Vagina (tissue), 2 donors: ENCODE data around the gene EMILIN1. TPM values are rescaled to one million over a fixed set of nuclear protein-coding genes. Genes with fewer than 3 reads are reported as not detected.

Experiments used
- DNase-seq, 2 donors: peaks; one replicate each; pipeline ENCODE4 v3.0.0-alpha.2; 2017; ENCODE audit errors: extremely low spot score in 2 of 2
- H3K27ac ChIP-seq: fragments of 200-600 bp; sonication (generic); one replicate; pipeline ENCODE4 v1.5.1; 2019
- H3K27me3 ChIP-seq: fragments of 200-600 bp; sonication (generic); one replicate; pipeline ENCODE4 v1.5.1; 2019
- H3K36me3 ChIP-seq, 2 donors: fragments of 200-600 bp; sonication (generic); one replicate each; pipeline ENCODE4 v1.5.1; 2017 to 2019
- H3K4me1 ChIP-seq: fragments of 200-600 bp; sonication (generic); one replicate; pipeline ENCODE4 v1.5.1; 2019
- H3K4me3 ChIP-seq, 2 donors: fragments of 200-600 bp; sonication (generic); 1 replicate in 1 of 2; 2 replicates in 1 of 2; pipeline ENCODE4 v1.5.1; 2016 to 2019
- H3K9me3 ChIP-seq: fragments of 200-600 bp; sonication (generic); one replicate; pipeline ENCODE4 v1.5.1; 2019
- CTCF ChIP-seq, 3 experiments: fragments of 450-650 bp in 2 of 3; fragments of 200-600 bp in 1 of 3; sonication (generic) in 1 of 3; IDR thresholded peaks; one replicate each; pipeline ENCODE4 v1.5.1; 2017 to 2019; ENCODE audit warnings: antibody characterized with exemption in 3 of 3, mild to moderate bottlenecking in 2 of 3, moderate library complexity in 2 of 3
- POLR2A ChIP-seq, 2 donors: fragments of 450-650 bp; IDR thresholded peaks; one replicate each; pipeline ENCODE4 v1.6.1; 2017; ENCODE audit warnings: antibody characterized with exemption in 2 of 2, mild to moderate bottlenecking in 2 of 2, moderate library complexity in 2 of 2
- POLR2AphosphoS5 ChIP-seq, 2 donors: sonication (generic); formaldehyde crosslinking; IDR thresholded peaks; one replicate each; pipeline ENCODE4 v1.9.0; 2017; ENCODE audit warnings: antibody characterized with exemption in 2 of 2, mild to moderate bottlenecking in 2 of 2, low read depth in 1 of 2; ENCODE audit not compliant: insufficient read depth in 1 of 2
- intact Hi-C: fragments of 100-400 bp; cut with DNase I; formaldehyde crosslinking; loops from one replicate; pipeline ENCODE4 v1.15.1; 2023
- total RNA-seq: library from RNA; depleted of rRNA; stranded (reverse); fragments of >200 nt; gene quantifications from one replicate; pipeline ENCODE4 v1.2.3, GENCODE V29; 2016

Gene EMILIN1
- total RNA-seq, 1 donor from 2014 or later = 100 TPM

- peaks cover 11% of the 10 kb centered on the region for H3K4me1 ChIP-seq
- no peak overlapping the region for H3K27ac ChIP-seq
- H3K4me3 ChIP-seq = no peak overlapping the region
- no peaks in the 10 kb centered on the region for H3K9me3 ChIP-seq
- H3K27me3 ChIP-seq = no peaks in the 10 kb centered on the region
- no peak for DNase-seq
- TF ChIP-seq POLR2AphosphoS5 (IDR thresholded peaks at IDR 0.05; ENCODE audit: insufficient read depth in 1 of 2, low read depth in 1 of 2) = no peak
- intact Hi-C loops = no loop called here
- peaks cover 0 to 24% of the 10 kb centered on the region in 2 donors for H3K36me3 ChIP-seq
Measured at GRCh38 chr2:27127883-27128667, 49.7 kb downstream of the EMILIN1 start.

GRCh38 chr2:27128668-27129571 lies 50.5 kb downstream of the EMILIN1 start:
- TF ChIP-seq POLR2A (IDR thresholded peaks at IDR 0.05) (no peak), POLR2AphosphoS5 (IDR thresholded peaks at IDR 0.05; ENCODE audit: insufficient read depth in 1 of 2, low read depth in 1 of 2) (no peak), CTCF (IDR thresholded peaks at IDR 0.05) (no peak)
- Histone ChIP-seq H3K36me3 (peaks cover 0 to 24% of the 10 kb centered on the region in 2 donors), H3K4me3 (no peak overlapping the region), H3K27me3 (no peaks in the 10 kb centered on the region), H3K4me1 (peaks cover 19% of the 10 kb centered on the region), H3K9me3 (no peaks in the 10 kb centered on the region), H3K27ac (no peak overlapping the region)
- intact Hi-C loops = no loop called here
- DNase-seq = no peak

- intact Hi-C loops = loop anchor here (5.0 kb wide), 1 partner anchor 57 kb away; no protein-coding TSS in a partner anchor
- H3K27ac ChIP-seq = no peak overlapping the region
- DNase-seq = no peak
- H3K9me3 ChIP-seq = no peaks in the 10 kb centered on the region
- no peak for TF ChIP-seq POLR2AphosphoS5 (IDR thresholded peaks at IDR 0.05; ENCODE audit: insufficient read depth in 1 of 2, low read depth in 1 of 2)
- TF ChIP-seq CTCF (IDR thresholded peaks at IDR 0.05) = no peak
- no peak for TF ChIP-seq POLR2A (IDR thresholded peaks at IDR 0.05)
- no peak overlapping the region for H3K4me3 ChIP-seq
- H3K36me3 ChIP-seq = peaks cover 0 to 24% of the 10 kb centered on the region in 2 donors
- H3K4me1 ChIP-seq = peaks cover 20% of the 10 kb centered on the region
- H3K27me3 ChIP-seq = no peaks in the 10 kb centered on the region
Measured at GRCh38 chr2:27130396-27130795, 52.0 kb downstream of the EMILIN1 start.

GRCh38 chr2:27131429-27131828 lies 53.0 kb downstream of the EMILIN1 start:
- no peak for TF ChIP-seq CTCF (IDR thresholded peaks at IDR 0.05)
- no peak for TF ChIP-seq POLR2AphosphoS5 (IDR thresholded peaks at IDR 0.05; ENCODE audit: insufficient read depth in 1 of 2, low read depth in 1 of 2)
- TF ChIP-seq POLR2A (IDR thresholded peaks at IDR 0.05) = no peak
- intact Hi-C loops = loop anchor here (5.0 kb wide), 1 partner anchor 56 kb away; no protein-coding TSS in a partner anchor
- no peaks in the 10 kb centered on the region for H3K27me3 ChIP-seq
- no peak overlapping the region for H3K27ac ChIP-seq
- H3K4me3 ChIP-seq = no peak overlapping the region
- H3K9me3 ChIP-seq = no peaks in the 10 kb centered on the region
- H3K4me1 ChIP-seq = peaks cover 20% of the 10 kb centered on the region
- DNase-seq = no peak
- peaks cover 0 to 24% of the 10 kb centered on the region in 2 donors for H3K36me3 ChIP-seq

GRCh38 chr2:27133195-27133875 lies 54.9 kb downstream of the EMILIN1 start:
- peaks cover 20% of the 10 kb centered on the region for H3K4me1 ChIP-seq
- intact Hi-C loops = loop anchor here (5.0 kb wide), 1 partner anchor 54 kb away; no protein-coding TSS in a partner anchor
- TF ChIP-seq CTCF (IDR thresholded peaks at IDR 0.05) = no peak
- no peak for TF ChIP-seq POLR2AphosphoS5 (IDR thresholded peaks at IDR 0.05; ENCODE audit: insufficient read depth in 1 of 2, low read depth in 1 of 2)
- no peak for TF ChIP-seq POLR2A (IDR thresholded peaks at IDR 0.05)
- H3K27ac ChIP-seq = peak overlapping the region; percentile 89
- H3K9me3 ChIP-seq = no peaks in the 10 kb centered on the region
- peaks cover 0 to 24% of the 10 kb centered on the region in 2 donors for H3K36me3 ChIP-seq
- H3K4me3 ChIP-seq = peak overlapping the region; percentile 96 to 99
- no peak for DNase-seq
- no peaks in the 10 kb centered on the region for H3K27me3 ChIP-seq
